OCI-LY3 (cell line): ENCODE results near the gene LRBA.

Experiments used
- H2AFZ ChIP-seq: fragments of 200-600, 300-600 bp; shearing (Covaris generic); 2 replicates; pipeline ENCODE4 v1.6.0; 2014; ENCODE audit warnings: antibody characterized with exemption, low read depth, low read length
- H3K27ac ChIP-seq: fragments of 200-600, 300-600 bp; sonication (generic); 2 replicates; pipeline ENCODE4 v1.5.1; 2014; ENCODE audit warnings: mild to moderate bottlenecking, low read length, moderate library complexity, mixed read lengths
- H3K27me3 ChIP-seq: fragments of 200-600, 300-600 bp; sonication (generic); 2 replicates; pipeline ENCODE4 v1.6.1; 2014; ENCODE audit warnings: low read depth, low read length, mixed read lengths
- H3K36me3 ChIP-seq: fragments of 200-600, 300-600 bp; sonication (generic); replicated peaks from 2 replicates; pipeline ENCODE3; 2014; ENCODE audit warnings: low read depth, low read length, mixed read lengths
- H3K4me1 ChIP-seq: fragments of 300-600, 200-600 bp; sonication (generic); 2 replicates; pipeline ENCODE4 v1.6.1; 2014; ENCODE audit warnings: low read length, mixed read lengths
- H3K4me2 ChIP-seq: fragments of 200-600, 300-600 bp; sonication (generic); 2 replicates; pipeline ENCODE4 v1.6.1; 2014; ENCODE audit warnings: low read length, mixed read lengths
- H3K4me3 ChIP-seq: fragments of 300-600, 200-600 bp; sonication (generic); 2 replicates; pipeline ENCODE4 v1.5.1; 2014; ENCODE audit warnings: antibody characterized with exemption, mild to moderate bottlenecking, low read length, moderate library complexity
- H3K79me2 ChIP-seq: fragments of 300-600, 200-600 bp; shearing (Covaris generic); 2 replicates; pipeline ENCODE4 v1.6.1; 2014; ENCODE audit warnings: mild to moderate bottlenecking, low read length, mixed read lengths
- H3K9ac ChIP-seq: fragments of 300-600, 200-600 bp; shearing (Covaris generic); 2 replicates; pipeline ENCODE4 v1.6.0; 2014; ENCODE audit warnings: mild to moderate bottlenecking, low read length, moderate library complexity
- H3K9me3 ChIP-seq: fragments of 200-600, 300-600 bp; shearing (Covaris generic); 2 replicates; pipeline ENCODE4 v1.6.1; 2014; ENCODE audit warnings: low read length, mixed read lengths; ENCODE audit not compliant: insufficient read depth
- H4K20me1 ChIP-seq: fragments of 200-600, 300-600 bp; sonication (generic); 2 replicates; pipeline ENCODE4 v1.6.1; 2016; ENCODE audit warnings: low read length, mixed read lengths; ENCODE audit not compliant: insufficient read depth
- CTCF ChIP-seq: fragments of 200-600, 300-600 bp; sonication (generic); IDR thresholded peaks from 2 replicates; pipeline ENCODE4 v1.5.1; 2014; ENCODE audit warnings: antibody characterized with exemption, low read length, low read depth
- EZH2phosphoT487 ChIP-seq: fragments of 200-600 bp; shearing (Covaris generic); IDR thresholded peaks from 2 replicates; pipeline ENCODE4 v1.6.1; 2018; ENCODE audit warnings: antibody characterized with exemption, mixed run types, low read depth

Gene LRBA

GRCh38 chr4:150343796-150344195 is 671.3 kb downstream of the LRBA start:
- Histone ChIP-seq H3K4me1 (peaks cover 12% of the 10 kb centered on the region), H3K79me2 (no peaks in the 10 kb centered on the region), H4K20me1 (no peaks in the 10 kb centered on the region)

GRCh38 chr4:150342945-150343344 is 672.1 kb downstream of the LRBA start:
- no peak for TF ChIP-seq CTCF
- no peak for TF ChIP-seq EZH2phosphoT487
- Histone ChIP-seq H2AFZ (no peak overlapping the region), H3K4me1 (peaks cover 20% of the 10 kb centered on the region), H3K79me2 (no peaks in the 10 kb centered on the region), H3K36me3 (no peaks in the 10 kb centered on the region), H3K9ac (no peak overlapping the region), H3K9me3 (no peaks in the 10 kb centered on the region), H3K4me3 (no peak overlapping the region), H3K4me2 (no peak overlapping the region), H3K27ac (no peak overlapping the region), H3K27me3 (no peaks in the 10 kb centered on the region), H4K20me1 (no peaks in the 10 kb centered on the region)

More at GRCh38 chr4:150343796-150344195, 671.3 kb downstream of the LRBA start:
- TF ChIP-seq CTCF (no peak), EZH2phosphoT487 (no peak)
- H3K9ac ChIP-seq: no peak overlapping the region
- no peaks in the 10 kb centered on the region for H3K27me3 ChIP-seq
- no peak overlapping the region for H2AFZ ChIP-seq
- H3K36me3 ChIP-seq: no peaks in the 10 kb centered on the region
- H3K4me3 ChIP-seq: no peak overlapping the region
- no peak overlapping the region for H3K27ac ChIP-seq
- no peaks in the 10 kb centered on the region for H3K9me3 ChIP-seq
- H3K4me2 ChIP-seq: no peak overlapping the region

GRCh38 chr4:150337734-150338133 is 677.4 kb downstream of the LRBA start:
- H3K27me3 ChIP-seq: no peaks in the 10 kb centered on the region
- H3K4me1 ChIP-seq: peaks cover 20% of the 10 kb centered on the region
- no peaks in the 10 kb centered on the region for H3K9me3 ChIP-seq
- no peak for TF ChIP-seq CTCF
- no peak for TF ChIP-seq EZH2phosphoT487
- H3K4me2 ChIP-seq: no peak overlapping the region
- H3K36me3 ChIP-seq: no peaks in the 10 kb centered on the region
- H3K4me3 ChIP-seq: no peak overlapping the region
- H2AFZ ChIP-seq: no peak overlapping the region
- no peak overlapping the region for H3K9ac ChIP-seq
- H4K20me1 ChIP-seq: no peaks in the 10 kb centered on the region
- no peak overlapping the region for H3K27ac ChIP-seq
- H3K79me2 ChIP-seq: no peaks in the 10 kb centered on the region

GRCh38 chr4:150336676-150337412 is 678.2 kb downstream of the LRBA start:
- Histone ChIP-seq H3K4me2 (no peak overlapping the region), H3K4me3 (no peak overlapping the region), H3K79me2 (no peaks in the 10 kb centered on the region), H3K36me3 (no peaks in the 10 kb centered on the region), H2AFZ (no peak overlapping the region), H3K9me3 (no peaks in the 10 kb centered on the region), H3K4me1 (peaks cover 20% of the 10 kb centered on the region), H3K9ac (no peak overlapping the region), H4K20me1 (no peaks in the 10 kb centered on the region), H3K27me3 (no peaks in the 10 kb centered on the region), H3K27ac (no peak overlapping the region)
- no peak for TF ChIP-seq EZH2phosphoT487
- no peak for TF ChIP-seq CTCF
